NOMO-1 treated with dmso at 0.1 percent for 144 hours (cell line): Measurements from ENCODE around the gene HOXA9.

ENCODE experiments used
- DNase-seq: peaks from one replicate; lab custom pipeline; 2025; ENCODE audit not compliant: unreplicated experiment; lab: John Stamatoyannopoulos, UW

The HOXA9 gene

GRCh38 chr7:27154901-27155815 is 10.2 kb downstream of the HOXA9 start:
- DNase-seq = no peak

- DNase-seq = no peak
These were observed 11.0 kb downstream of the HOXA9 start for GRCh38 chr7:27154369-27154768.

- no peak for DNase-seq
These were observed 11.8 kb downstream of the HOXA9 start for GRCh38 chr7:27153526-27153925.

GRCh38 chr7:27152816-27153442 is 12.4 kb downstream of the HOXA9 start:
- no peak for DNase-seq

DNA sequence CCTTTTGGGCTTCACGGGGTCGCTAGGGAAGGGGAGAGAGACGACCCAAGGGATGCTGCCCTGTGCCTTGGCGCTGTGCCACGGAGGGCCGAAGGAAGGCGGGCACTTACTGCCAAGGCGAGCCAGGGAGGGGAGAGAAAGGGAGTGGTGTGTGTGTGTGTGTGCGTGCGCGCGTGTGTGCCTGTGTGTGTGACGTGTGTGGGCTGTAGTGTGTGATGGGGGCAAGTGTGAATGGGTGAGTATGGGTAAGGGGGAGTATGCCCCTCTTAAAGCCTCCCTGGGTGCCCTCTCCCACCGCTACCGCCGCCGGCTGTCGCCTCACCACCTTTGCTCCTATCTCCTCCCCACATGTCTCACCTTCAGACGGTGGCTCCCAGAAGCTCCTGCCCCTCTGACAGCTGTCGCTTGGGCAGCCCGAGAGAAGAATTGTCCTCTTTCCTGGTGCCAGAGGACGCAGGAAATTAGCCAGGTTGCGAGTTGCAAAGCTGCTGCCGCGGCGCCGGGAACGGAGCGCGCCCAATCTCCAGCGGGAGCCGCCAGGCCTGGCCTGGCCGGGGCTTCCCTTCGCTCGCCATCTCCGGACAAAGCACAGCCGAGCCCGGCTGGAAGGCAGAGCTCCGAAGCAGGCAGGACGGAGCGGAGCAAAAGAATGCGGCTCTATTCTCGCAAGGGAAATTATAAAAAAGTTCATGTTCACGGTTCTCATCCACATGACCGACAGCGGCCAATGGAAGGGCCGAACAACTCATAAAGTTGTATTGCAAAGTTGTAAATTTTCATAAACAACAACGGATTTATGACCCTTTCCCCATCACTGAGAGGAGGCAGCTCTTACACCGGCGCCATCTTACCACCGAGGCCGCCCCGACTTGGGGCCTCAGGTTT is 13.2 kb downstream of the HOXA9 start, which contains the start of gene HOXA3:
TSS of gene HOXA3 (minus strand) at position 653 of the 885 bp plus-strand sequence. CDS start 41,943 bp downstream, outside the sequence.
- peak; percentile 81 for DNase-seq

DNA sequence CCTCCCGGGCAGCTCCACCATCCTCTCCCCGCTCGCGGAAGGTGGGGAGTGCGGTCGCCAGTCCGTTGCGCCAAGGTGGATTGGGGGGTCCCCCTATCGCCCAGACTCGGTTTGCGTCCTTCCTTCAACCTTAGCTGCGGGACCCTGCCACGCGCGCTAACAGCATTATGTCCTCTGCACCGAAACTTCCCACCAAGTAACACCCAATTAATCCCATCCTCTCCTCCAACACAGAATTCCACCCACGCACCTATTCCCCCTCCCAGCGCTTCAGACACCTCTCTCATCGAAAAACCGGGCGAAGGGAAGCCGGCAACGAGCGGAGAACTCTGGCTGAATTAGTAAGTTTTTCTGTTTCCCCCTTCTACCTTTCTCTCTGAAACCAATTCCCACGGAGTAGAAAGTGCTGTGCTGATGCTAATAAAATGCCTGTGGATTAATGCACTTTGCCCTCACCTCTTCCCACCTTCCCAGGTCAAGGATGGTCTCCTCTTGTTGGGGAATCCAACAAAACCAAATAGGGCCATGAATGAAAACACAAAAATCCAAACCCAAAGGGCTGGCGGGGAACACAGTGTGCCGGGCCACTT is 13.9 kb downstream of the HOXA9 start:
- DNase-seq = no peak

DNA sequence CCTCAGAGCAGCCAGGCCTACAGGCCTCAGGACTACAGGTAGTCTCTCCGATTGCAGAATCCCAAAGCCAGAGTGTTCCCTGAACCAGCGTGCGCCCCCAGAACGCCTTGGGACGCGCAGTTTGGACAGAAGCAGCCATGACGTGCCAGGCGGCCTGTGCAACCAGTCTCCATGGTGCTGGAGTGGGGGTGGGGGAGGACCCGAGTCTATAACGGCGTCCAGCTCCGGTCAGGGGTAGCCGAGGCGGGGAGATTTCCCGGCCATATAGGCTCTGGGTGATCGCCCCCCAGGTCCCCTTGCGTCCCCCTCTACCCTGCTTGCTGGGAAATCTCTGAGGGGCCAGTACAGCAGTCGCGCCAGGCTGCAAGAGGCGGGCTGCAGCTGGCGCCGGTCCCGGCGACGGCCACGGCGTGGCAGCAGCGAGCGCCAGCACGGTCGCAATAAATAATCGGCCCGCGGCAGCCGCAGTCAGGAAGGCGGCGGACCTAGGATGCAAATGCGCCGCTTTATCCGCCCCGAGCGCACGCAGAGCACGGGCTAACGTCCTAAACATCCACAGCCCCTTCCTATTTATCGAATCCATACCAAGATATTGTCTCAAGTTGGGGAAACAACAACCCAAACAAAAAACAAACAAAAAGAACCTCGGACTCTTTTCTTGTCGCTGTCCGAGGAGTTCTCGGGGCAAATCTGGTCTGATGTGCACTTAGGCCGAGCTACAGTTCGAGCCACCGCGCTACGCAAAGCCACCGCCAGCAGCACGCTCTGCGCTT is 14.6 kb downstream of the HOXA9 start:
- peak; percentile 57 for DNase-seq

DNA sequence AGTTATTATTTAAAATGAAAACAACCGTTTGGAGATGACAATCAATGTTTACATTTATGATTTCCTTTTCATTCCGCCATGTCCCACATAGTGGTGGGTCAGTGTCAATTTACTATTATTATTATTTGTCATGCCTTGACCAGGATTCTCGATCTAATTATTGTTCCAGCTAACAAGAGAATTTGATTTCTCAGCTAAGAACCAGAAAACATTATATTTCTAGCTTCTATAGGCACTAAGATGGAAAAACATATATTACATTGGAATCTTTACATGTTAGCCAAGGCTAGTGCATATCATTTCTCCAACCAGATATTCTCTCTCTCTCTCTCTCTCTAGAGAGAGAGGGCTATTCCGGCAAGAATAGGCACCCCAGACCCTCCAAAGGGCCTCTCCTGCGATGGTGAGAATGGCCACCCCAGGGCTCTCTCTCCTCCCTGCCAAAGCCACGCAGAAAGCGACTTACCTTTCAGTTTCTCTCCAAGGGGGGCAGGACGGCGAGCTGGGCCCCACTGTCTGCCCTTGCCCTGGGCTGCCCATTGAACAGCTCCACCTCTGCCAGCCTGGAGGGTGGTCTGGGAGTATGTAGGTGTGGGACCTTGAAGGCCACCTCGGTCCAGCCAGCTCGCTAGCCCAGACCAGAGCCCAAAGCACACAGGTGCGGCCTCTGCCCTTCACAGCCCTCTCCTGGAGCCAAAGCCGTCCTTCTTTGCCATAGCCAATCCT is 15.3 kb downstream of the HOXA9 start:
- no peak for DNase-seq

DNA sequence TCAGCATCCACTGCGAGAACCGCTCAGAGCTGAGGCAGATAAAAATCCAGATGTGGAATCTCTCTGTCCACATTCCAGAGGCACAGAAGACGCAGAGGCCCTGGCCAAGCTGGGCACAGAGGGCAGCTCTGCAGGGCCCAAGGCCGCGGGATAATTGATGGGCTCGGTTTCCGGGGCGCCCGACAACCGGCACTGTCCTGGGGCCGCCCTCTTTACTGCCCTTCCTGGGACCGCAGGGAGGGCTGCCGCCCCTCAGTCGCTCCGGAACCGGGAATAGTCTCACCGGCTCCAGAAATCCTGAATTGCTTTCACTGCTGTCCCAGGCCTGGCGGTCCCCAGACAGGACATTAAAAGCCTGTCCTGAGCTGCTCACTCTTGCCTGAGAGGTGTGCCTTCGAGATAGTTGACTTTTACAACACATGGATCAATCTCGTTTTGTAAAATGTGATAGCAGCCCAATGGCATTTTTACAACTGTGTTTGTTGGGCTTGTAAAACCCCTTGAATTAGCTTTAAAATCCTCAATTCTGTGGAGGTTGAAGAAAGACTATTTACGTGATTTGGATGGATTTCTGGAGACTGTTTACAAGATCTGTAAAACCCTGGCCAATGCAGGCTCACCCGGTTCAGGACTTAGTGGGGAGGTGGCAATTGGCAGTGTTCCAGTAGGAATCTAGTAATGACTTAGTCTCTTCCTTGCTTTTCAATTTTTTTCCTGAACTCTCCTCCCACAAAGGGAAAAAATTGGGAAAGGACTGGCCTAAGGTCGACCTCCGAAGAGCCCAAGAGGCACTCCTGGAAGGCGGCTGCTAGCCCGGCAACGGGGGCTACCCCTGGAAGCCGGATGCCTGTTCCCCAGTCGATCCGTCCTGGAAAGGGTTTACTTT is 16.3 kb downstream of the HOXA9 start:
- no peak for DNase-seq

DNA sequence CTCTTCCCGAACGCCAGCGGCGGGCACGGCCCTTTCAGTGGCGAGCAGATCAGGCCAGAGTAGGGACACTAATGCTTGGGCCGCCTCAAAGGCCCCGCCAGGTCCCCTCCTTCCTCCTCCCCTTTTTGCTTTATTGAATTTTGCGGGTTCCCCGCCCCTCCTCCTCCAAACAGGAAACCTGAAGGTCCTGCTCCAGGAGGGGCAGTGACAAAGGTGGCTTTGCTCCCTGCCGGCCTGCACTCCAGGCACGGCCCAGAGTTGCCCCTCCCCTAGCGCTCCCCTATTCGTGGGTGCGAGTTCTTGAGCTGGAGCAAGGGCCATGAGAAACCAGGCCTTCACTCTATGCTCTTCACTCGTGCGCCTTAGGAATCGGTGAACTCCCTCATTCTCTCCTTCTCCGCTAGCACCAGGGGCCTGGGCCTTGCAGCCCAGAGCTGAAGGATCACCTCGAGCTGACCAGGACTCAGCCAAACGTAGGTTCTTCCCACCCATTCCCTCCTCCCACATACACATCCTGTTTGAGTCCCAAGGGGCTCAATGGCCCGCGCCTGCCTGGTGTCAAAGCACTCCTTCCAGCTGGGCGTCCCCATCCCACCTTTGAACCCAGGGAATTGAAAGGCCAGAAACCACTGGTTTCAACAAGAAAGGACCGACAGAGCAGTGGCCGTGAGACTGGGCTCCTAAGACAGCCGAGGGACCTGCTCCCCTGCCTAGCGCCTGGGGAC is 17.1 kb downstream of the HOXA9 start:
- no peak for DNase-seq

- DNase-seq = no peak
These were observed 17.9 kb downstream of the HOXA9 start, which contains the start of gene HOXA6 for GRCh38 chr7:27147199-27148030. TSS of gene HOXA6 (minus strand) at chr7:27147774. CDS start at chr7:27147749, 25 bp downstream.

DNA sequence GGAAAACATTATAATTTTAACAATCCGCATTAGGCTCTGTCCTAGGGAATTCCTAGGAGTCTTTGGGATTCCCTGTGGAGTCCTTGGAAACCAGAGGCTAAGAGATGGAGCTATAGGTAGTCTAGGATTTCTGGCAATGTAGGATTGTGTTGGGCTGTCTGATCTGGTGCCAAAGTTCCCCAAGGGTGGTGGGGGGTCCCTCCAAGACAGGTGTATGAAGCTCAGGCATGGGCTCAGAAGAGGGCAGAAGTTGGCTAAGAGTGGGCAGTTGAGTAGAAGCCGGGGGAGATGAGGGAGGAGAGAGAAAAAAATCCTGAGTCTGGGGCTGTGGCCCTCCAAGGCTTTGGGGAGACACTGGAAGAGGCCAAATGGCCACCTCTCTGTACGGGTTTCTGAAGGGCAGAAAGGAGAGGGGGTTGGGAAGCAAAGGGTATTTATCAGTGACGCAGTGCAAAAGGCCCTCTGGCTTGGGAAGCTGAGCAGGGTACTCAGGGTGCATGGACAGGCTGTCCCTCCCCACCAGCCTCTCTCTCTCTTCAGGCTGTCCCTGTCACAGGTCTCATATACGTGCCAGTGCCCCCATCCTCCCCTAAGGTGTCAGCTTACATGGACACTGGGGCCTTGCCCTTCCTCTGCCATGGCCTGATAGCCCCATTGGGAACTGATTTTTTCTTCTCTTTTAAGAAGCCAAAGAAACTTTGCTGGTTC is 18.7 kb downstream of the HOXA9 start:
- DNase-seq = no peak

DNA sequence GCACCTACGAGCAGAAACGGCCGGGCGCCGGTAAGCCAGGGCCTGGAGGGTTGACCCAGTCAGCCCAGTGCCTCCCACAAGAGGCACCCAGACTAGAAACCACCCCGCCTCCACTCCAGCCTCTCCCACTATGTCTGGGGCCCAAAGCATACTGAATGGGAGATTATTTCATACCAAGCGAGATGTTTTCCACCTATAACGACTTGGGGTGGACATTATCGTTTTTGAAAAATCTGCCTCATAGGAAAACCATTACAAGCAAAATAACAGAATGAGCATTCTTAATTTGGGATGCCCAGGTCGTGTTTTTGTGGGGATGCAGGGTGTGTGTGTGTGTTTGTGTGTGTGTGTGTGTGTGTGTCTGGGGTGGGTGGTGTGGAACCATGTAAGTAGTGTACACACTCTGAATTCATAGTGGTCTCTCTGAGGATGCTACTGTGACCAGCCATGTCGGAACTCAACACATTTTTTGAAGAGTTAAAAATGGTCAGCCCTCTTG is 19.4 kb downstream of the HOXA9 start:
- DNase-seq = no peak

DNA sequence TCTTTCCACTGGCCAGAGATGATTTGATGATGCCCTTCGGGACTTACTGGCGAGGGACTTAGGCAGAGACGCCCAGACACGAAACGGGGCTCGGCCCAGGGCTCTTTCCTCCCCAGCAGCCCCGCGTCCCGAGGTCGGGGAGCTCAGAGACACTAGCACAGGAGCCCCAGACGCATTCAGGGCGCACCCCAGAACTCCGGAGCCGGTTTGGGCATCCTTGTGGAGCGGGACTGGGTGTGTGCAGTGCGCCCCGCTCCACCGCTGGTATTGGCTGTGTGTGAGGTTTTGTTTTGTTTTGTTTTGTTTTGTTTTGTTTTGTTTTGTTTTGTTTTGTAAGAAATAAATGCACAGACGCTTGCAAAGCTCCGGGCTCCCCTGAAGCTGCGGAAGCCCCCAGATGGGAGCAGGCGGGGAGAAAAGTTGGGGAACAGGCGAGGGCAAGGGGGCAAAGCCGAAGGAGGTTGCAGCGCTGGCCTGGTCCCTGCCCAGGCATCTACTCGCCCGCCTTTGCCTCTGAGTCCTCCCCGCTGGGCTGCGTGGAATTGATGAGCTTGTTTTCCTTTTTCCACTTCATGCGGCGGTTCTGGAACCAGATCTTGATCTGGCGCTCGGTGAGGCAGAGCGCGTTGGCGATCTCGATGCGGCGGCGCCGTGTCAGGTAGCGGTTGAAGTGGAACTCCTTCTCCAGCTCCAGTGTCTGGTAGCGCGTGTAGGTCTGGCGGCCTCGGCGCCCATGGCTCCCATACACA is 20.0 kb downstream of the HOXA9 start:
- DNase-seq = no peak

GRCh38 chr7:27144781-27145164 is 20.6 kb downstream of the HOXA9 start:
- DNase-seq = no peak
